Activated naive CD4-positive, alpha-beta T cell treated with Interleukin-2 at 50 U/mL for 16 hours (primary cell): ENCODE measurements around the gene ACCSL.

Source experiments
- DNase-seq: peaks from one replicate; pipeline ENCODE4 v3.0.0-alpha.2; 2020

The ACCSL gene

DNA sequence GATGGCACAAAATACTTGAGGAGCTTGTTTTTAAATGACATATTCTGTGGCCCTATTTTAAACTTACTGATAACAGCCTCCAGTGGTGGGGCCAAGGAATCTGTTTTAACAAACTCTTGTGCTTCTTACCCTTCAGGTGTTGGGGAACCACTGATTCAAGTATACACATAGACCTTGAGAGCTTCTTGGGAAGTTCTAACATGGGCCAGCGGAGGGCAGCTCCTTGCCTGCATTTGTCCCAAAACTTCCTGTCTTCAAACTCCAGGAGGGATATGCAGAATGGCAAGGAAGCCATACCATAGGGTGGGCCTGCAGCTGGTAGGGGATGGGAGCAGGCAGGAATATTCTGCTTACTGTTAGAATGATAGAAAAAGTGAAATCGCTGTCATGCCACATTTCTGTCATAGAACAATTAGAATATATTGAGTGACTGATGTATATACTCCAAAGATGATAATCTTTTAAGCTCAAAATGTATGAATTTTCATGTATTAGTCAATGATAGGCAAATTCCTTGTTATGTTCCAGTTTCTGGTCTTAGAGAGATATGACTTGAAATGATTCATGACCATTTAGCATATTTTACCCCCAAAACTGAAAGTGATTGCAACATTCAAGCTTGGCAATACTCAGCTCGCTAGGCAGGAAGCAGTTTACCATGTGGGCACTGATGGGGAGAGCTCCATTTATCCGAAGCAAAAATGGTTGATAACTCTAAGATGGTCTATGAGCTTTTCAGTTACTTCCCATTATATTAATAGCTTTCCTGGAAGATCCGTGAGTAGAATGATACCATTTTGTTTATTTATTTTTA is 56.9 kb downstream of the ACCSL start:
- no peak for DNase-seq

GRCh38 chr11:44108260-44108659 is 60.5 kb downstream of the ACCSL start:
- DNase-seq = no peak
